GM21367 (cell line): Measurements from ENCODE around the gene C12orf50.
"Not testable (repeated sequence)": the region's sequence is repeated elsewhere in the genome, so short reads cannot be mapped to it uniquely, and the experiment has no call there.

ENCODE experiments used
- ATAC-seq: cut with Tn5 transposase; IDR thresholded peaks from one replicate; pipeline ENCODE4 v1.9.1; 2021; ENCODE audit not compliant: unreplicated experiment

C12orf50 gene

DNA sequence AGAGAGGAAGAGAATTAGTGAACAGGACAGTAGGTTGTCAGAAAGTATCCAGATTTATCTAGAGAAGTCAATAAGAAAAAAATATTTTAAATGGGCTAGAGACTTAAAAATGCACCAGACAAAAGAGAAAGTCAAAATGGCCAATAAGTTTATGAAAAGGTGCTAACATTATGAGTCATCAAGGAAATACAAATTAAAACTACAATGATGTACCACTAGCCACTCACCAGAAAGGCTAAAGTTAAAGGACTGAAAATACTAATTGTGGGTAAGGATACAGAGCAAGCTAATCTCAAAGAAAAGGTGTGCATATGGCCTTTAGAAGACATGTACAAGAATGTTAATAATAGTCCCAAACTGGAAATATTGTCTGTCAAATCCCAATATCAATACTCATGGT lies 37.7 kb downstream of the C12orf50 start:
- no peak for ATAC-seq

DNA sequence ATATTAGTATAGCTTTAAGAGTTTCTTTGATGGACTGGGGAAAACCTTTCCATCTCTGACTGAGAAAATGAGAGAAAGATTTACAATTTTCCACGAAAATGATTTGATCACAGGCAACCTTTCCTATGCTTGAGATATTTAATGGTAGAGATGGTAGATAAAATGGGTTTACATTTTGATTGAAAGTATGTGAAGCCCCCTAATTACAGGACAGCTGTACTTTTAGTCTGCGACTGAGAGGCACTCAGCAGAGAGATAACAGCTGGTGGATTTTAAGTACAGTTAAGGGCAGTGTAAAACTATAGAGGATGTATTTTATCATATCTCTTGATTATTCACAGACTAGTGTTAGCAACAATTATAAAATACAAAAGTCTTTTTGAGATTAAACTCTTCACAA lies 40.7 kb downstream of the C12orf50 start:
- no peak for ATAC-seq

DNA sequence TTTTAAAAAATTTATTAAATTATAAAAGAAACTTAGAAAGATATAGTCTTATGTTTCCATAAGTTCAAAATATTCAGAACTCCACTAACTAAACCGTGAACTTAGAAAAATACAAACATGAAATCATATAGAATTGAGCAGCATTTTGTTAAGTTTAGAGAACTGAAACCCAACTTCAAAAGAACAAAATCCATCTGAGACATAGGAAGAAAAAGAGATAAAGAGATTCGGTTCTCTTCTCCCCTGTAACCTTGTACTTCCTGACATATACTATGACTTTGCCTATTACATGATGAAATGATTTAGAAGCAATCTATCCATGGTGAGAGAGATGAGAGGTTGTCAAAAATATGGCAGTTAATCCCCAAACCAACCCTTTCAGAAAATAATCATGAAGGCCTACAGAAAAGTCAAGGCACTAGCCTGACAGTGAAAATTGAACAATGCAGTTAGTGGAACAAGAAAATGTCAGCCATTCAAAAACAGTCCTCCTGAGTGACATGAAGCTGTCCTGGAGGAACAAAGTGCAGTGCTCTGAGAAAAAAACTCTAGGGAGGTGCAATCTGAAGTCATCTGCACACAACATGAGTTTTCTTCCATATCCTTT lies 44.0 kb downstream of the C12orf50 start:
- no peak for ATAC-seq

DNA sequence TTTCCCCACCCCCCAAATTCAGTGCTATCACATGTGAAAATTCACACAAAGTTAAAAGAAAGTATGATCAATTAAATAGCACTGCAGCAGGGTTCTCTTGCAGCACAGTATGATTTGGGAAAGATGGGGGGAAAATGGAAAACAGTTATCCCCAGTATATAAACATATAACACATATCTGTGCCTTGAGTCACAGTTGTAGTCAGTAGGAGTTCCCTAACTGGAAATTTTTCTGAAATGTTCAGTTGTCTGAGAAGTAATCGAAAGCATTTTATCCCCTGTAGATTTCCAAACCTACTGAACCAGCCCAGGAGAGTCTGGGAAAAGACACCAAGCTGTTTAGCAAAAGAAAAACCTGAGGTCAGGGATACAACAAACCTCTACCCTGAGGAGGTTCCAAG lies 47.0 kb downstream of the C12orf50 start:
- no peak for ATAC-seq

DNA sequence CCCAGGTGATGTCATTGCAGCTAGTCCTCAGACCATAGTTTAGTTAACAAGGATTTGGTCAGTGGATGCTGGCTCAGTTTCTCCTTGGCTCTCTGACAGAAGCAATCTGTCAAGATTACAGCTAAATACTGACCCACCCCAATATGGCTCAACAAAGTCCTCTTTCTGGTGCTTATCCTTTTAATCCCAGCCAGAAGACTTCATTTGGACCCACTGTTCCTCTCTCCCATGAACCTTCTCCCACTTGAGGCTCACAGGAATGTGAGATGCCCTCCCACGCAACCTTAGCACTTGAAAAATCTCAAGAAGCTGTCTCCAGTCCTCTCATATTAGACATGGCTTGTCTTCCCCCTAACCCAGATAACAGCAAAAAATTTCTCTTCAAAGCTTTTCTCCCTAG lies 47.7 kb downstream of the C12orf50 start:
- no peak for ATAC-seq

DNA sequence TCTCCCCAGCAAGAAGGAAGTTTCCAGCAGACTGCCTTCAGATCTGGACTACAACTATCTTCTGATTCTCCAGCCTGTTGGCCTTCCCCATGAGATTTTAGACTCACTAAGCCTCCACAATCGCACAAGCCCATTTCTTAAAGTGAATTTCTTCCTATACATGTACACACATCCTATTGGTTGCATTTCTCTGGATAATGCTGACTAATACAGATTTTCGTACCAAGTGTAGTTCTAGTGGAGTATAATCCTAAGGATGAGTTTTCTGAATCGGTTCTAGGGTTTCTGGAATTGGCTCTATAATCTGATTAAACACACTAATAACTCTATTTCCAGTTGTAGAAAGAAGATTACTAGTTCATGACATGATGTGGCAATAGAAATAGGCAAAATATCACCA lies 53.3 kb downstream of the C12orf50 start:
- ATAC-seq, result no peak

DNA sequence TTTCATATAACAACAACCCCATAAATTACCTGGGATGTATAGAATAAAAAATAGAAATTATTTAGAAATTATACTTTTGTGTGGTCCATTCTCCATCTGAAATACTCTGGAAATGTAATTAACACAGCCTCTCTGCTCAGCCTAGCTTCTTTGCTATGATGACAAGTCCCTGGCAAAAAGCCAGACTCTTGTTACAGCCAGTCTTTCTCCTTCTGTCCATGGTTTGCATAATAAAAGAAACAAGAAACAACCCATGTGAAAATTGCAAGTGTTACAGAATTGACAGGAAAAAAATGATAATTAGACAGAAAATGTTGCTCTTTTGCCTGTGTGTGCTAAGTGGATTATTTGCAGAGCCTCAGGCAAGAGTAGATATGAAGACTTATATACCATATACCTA lies 61.3 kb downstream of the C12orf50 start:
- ATAC-seq, result no peak

DNA sequence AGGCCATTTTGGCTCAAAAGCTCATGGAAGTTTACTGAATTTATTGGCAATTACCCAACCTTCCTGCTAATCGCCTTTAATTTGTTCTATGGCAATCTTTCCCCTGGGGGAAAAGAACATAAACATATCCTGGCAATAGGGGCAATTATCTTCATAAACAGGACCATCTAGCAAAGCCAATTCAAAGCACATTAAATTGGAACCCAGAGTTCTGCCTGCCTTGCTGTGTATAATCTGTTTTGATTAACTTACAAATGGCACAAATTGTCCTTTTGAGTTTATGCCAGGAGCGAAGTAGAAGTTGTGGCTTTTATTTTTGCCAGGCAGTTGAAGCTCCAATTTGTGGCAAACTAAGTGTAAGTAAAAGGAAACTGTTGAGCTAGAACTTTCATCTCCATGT lies 68.6 kb downstream of the C12orf50 start:
- ATAC-seq, result no peak

DNA sequence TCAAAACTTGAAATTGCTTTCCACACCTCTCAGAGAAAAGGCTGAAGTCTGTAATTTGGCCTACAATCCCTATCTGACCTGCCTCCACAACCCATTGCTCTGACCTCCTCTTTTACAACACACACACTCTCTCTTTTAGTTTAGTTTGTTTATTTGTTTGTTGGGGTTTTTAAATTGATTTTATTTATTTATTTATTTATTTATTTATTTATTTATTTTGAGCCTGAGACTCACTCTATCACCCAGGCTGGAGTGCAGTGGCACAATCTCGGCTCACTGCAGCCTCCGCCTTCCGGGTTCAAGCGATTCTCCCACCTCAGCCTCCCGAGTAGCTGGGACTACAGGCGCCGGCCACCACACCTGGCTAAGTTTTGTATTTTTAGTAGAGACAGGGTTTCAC lies 75.2 kb downstream of the C12orf50 start:
- not testable (repeated sequence) for ATAC-seq

DNA sequence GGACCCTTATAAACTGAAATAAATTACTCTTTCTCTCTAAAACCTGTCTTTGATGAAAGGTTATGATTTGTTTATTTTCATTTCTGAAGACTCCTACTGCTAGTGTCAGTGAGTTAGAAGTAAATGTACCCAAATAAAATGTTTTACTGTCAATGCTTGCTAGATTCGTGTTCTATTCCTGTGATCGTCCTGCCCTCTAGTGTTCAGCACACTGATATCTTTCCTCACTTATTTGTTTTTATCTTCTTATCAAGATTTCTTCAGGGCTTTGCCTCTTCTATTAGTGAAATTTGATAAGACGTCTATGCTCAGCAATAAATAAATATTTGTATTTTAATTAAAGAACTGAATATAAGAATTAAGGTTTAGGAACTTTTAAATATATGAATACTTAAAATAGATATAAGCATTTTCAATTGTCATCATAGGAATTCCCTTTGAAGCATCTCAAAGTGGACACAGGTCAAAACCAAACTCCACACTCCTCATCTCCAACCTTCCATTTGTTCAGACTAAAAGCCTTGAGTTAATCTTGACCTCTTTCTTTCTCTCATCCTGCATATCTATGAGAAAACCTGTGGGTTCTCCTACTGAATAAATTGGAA lies 75.8 kb downstream of the C12orf50 start:
- ATAC-seq, result no peak

DNA sequence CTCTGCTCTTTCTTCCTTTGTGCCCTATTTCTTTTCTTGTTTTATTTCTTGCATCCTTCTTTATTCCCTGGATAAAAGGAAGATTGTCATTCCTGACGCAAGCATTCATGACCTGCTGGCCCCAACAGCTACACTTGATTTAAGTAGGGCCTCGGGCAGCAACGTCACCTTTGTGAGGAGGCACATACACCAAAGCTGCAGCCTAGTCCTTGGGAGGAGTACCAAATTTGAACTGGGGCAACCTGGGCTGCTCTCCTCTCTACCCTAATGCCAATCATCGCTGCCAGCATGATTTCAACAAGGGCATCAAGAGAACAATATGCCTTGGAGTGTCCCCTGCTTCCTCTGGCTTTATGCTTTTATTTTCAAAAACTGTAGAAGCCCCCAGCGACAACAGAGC lies 76.4 kb downstream of the C12orf50 start:
- ATAC-seq, result no peak

DNA sequence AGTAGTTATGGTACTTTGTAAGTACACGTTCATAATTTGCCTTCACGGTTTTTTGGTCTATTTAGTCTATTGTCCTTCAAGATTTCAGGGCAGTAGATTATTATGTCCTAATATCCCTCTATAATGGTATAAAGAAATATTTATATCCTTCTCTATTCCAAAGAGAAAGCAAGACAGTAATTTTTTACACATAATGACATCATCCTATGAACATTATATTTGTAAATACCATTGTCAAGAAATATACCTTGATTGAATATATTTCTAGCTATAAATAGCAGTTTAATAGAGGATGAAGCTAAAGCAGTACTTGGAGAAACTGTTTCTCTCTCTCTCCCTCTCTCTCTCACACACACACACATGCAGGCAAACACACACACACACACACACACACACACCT lies 77.0 kb downstream of the C12orf50 start:
- no peak for ATAC-seq

DNA sequence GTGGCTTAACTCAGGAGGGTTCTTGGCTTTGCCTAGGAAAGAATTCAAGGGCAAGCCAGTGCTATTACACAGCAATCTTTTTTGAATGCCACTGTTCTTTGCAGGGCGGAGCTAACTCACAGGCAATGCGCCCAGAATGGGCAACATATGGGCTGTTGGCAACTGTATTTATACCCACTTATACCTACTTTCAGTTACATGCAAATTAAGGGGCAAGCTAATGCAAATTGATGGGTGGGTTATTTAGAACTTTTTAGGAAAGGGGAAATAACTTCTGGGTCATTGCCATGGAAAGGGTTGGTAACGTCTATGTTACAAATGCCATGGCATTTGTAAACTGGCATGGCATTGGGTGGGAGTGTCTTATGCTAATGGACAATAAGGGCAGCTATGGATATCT lies 85.4 kb downstream of the C12orf50 start:
- no peak for ATAC-seq

DNA sequence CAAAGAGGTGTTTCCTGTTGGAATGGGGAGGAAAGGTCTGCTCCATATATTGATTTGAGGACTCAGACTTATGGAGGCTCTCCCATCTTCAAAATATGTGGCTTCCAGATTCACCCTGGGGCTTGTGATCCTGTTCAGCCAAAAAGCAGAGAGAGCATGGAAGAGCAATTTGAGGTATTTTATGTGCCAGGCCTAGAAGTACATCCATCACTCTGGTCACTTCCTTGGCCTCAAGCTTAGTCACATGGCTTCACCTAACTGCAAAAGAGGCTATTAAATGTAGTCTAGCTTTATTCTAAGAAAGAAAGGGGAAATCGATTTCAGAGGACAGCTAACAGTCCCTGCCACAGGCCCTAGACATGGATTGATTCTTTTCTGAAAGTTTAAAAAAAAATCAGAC lies 86.2 kb downstream of the C12orf50 start:
- no peak for ATAC-seq

DNA sequence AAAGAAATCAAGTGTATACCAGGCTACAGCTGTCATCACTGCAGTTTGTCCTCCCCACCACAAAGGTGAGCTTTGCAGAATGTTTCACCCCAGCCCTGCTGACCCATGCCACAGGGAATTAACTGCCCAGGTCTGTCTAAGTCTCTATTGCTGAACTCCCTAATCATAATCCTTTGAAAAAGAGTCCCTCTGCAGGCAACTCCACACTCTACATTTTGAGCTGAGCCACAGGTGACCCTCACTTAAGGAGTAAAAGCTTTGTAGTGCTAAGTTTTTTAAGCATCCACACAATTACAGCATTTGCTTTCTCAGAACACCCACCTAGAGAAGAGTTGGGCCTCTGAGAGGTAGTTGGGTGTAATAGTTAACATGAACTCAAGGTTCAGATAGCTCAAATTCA lies 90.0 kb downstream of the C12orf50 start:
- no peak for ATAC-seq

DNA sequence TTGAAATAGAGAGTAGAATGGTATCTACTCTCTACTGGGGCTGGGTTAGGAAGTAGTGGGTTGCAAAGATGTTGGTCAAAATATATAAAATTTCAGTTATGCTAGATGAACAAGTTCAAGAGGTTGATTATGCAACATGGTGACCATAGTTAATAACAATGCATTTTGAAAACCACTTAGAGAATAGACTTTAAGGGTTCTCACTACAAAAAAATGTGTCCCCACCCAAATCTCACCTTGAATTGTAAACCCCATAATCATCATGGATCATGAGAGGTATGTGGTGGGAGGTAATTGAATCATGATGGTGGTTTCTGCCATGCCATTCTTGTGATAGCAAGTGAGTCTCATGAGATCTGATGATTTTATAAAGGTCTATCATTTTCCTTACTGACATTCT lies 94.0 kb downstream of the C12orf50 start:
- no peak for ATAC-seq

DNA sequence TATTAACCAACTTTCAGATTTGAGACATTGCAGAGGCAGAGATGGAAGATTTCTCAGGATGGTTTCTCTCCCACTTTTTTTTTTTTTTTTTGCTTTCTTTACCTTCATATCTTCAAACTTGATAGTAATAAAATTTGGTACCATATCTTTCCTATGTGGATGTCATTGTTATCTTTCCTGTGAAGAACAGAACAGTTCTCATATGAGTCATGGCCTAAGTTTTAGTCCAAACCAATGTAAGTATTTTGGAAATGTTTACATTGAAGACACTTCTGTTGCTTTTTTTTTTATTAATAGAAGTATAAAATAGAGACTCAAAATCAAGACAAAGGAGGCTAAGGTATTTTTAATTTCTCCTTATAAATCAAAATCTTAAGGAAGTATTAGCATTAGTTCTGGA lies 95.2 kb downstream of the C12orf50 start:
- ATAC-seq, result no peak

DNA sequence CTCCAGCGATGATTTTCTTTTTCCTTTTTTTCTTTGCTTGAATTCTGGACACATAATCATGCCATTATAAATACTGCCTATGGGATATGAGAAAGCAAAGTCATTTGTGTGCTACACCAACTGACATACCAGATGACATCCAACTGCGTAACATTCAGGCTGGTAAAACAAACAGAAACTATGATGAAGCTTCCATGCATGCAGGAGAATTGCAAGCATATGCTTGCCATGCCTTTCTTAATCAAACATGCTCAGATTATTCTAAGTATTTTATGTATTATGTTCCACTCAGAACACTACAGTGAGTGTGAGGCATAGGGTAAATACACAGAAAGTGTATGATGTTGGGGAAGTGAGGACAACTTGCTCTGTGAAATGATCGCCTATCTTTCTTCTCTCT lies 97.4 kb downstream of the C12orf50 start:
- no peak for ATAC-seq

DNA sequence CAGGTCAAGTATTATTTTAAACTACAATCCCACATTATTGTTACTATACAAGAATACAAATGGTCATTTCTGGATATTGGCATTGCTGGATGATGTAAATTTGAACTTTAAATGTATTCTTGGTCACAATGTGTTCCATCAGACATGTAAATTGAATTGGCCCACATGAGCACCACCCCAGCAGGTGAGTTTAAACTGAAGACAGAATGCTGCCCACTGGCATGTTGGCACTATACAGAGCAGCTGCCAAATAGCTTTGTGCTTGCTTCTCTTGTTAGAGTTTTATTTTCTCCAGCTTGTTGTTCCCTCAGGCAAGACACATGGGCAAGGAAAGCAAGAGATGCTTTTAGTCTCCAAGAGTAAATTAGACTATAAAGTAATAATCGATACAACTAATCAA lies 98.6 kb downstream of the C12orf50 start:
- ATAC-seq, result no peak
